Measurements from ENCODE around the gene ZNF804A.
A peak's percentile ranks its signal among the peaks of the same experiment; 100 is the strongest.

Gene ZNF804A

DNA sequence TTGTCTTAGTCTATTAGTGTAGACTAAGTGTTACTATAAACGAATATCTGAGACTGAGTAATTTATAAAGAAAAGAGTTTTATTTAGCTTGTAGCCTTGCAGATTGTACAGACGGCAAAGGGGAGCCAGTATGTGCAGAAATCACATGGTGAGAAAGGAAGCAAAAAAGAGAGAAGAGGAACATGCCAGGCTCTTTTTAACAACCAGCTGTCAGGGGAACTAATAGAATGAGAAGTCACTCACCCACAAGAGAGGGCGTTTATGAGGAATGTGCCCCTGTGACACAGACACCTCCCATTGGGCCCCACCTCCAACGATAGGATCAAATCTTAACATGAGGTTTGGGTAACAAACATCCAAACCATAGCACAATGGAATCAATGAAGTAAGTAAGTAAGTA is 20.6 kb upstream of the ZNF804A start:
- in situ Hi-C loops (cut with HindIII; ENCODE audit: low sequenced_read_pairs) = no loop called here
- no peak for DNase-seq (ENCODE audit: low read depth)
- TF ChIP-seq, protein P1, sequence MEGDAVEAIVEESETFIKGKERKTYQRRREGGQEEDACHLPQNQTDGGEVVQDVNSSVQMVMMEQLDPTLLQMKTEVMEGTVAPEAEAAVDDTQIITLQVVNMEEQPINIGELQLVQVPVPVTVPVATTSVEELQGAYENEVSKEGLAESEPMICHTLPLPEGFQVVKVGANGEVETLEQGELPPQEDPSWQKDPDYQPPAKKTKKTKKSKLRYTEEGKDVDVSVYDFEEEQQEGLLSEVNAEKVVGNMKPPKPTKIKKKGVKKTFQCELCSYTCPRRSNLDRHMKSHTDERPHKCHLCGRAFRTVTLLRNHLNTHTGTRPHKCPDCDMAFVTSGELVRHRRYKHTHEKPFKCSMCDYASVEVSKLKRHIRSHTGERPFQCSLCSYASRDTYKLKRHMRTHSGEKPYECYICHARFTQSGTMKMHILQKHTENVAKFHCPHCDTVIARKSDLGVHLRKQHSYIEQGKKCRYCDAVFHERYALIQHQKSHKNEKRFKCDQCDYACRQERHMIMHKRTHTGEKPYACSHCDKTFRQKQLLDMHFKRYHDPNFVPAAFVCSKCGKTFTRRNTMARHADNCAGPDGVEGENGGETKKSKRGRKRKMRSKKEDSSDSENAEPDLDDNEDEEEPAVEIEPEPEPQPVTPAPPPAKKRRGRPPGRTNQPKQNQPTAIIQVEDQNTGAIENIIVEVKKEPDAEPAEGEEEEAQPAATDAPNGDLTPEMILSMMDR (IDR thresholded peaks at IDR 0.05; ENCODE audit: low read depth, low read length, missing control alignments) = no peak
- H3K4me3 ChIP-seq (ENCODE audit: low read depth, low read length) = no peak overlapping the region

DNA sequence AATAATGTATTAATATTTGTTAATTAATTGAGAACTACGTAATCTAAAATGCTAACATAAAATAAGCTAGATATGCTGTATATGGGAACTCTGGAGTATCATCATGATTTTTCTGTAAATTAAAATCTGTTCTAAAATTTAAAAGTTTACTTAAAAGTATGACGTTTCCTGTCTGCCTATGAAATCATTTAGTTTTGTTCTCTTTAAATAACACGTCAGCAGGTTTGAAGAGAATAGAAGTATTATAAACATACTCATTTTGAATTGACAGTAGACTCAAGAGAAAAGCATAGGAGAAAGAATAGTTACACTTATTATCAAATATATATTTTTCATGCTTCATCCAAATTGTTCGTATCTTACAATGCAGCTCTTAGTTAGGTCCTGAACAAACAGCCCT is 19.1 kb upstream of the ZNF804A start:
- in situ Hi-C loops (cut with HindIII; ENCODE audit: low sequenced_read_pairs) = no loop called here
- no peak for DNase-seq (ENCODE audit: low read depth)
- H3K4me3 ChIP-seq (ENCODE audit: low read depth, low read length) = no peak overlapping the region
- TF ChIP-seq, protein P1 (IDR thresholded peaks at IDR 0.05; ENCODE audit: low read depth, low read length, missing control alignments) = no peak

DNA sequence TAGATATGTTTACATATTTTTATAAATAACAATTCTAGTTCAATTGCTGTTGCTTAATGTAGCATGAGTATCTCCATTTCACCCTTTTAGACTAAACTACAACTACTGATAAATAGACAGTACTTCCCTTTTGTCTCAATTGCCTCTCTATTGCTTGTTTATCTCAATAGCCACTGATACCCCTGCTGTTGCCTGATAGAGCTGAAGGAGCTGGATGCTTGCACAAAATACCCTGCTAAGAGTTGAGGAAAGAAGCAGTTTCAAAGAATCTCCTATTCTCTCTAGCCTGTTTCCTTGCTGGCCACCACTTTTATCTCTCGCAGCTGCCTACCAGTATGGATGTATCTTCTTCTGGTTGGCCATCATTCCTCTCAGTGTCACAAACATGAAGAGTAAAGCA is 16.9 kb upstream of the ZNF804A start:
- no peak for DNase-seq (ENCODE audit: low read depth)
- TF ChIP-seq, protein P1 (IDR thresholded peaks at IDR 0.05; ENCODE audit: low read depth, low read length, missing control alignments) = no peak
- in situ Hi-C loops (cut with HindIII; ENCODE audit: low sequenced_read_pairs) = no loop called here
- H3K4me3 ChIP-seq (ENCODE audit: low read depth, low read length) = no peak overlapping the region

DNA sequence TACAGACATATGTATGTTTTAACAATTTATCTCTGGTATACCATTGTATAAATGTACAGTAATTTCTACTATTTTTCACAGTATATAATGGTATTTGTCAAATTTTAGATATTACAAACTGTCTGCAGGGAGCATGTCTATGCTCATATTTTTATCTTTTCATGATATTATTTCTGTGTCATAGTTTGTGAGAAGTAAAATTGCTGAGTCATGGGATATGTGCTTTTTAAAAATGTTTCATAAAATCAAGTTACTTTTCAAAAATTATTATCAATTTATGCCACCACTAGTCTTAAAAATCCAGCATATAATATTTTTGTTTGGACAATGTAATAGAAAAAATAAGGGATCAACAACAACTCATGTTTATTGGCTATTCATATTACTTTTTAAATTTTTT is 9.1 kb upstream of the ZNF804A start:
- in situ Hi-C loops (cut with HindIII; ENCODE audit: low sequenced_read_pairs) = no loop called here
- TF ChIP-seq, protein P1 (IDR thresholded peaks at IDR 0.05; ENCODE audit: low read depth, low read length, missing control alignments) = no peak
- DNase-seq (ENCODE audit: low read depth) = no peak
- no peak overlapping the region for H3K4me3 ChIP-seq (ENCODE audit: low read depth, low read length)

DNA sequence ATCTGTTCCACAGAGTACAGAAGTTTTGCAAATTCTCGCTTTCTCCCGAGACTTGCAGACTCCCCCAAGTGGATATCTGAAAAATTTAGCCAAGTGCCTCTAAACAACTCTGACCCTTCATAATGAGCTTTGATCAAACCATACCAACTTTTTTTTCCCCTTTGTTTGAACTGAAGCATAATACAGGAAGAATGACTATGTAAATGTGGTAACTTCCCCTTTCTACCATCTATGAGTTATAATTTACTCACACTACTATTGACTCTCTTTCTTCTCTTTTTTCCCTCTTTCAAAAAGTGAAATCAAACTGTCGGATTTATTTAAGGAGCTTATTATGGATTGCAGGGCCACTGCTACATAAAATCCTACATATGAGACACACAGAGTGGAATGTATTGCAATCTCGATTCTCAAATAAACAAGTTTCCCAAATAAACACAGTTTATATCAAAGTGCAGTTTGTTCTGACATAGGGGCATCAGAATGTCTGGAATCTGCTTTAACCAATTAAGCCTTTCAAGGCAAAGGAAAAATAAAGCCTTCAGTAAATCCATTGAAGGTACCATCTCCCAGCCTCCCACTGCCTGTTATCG is 1.4 kb upstream of the ZNF804A start:
- H3K4me3 ChIP-seq (ENCODE audit: low read depth, low read length) = peak overlapping the region; percentile 69
- no peak for DNase-seq (ENCODE audit: low read depth)
- in situ Hi-C loops (cut with HindIII; ENCODE audit: low sequenced_read_pairs) = no loop called here
- TF ChIP-seq, protein P1 (IDR thresholded peaks at IDR 0.05; ENCODE audit: low read depth, low read length, missing control alignments) = peak; percentile 36

DNA sequence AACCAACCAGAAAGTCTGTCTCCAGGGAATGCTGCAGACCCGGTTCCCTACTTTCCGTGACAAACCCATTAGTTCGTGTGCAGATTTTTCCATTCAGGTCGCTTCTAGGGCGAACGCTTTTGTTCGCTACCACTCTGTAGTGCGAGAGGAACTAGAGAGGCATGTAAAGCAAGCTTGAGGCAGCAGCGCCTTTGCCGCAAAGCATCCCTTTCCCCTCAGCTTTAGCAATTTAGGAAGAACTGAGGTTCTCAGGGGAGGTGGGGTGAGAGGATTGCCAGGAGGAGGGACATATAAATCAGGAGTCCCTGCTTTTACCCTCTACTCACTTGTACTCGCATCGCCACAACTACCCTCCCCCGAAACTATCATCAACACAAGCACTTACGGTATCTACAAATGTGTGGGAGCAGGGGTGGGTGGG is 748 bp upstream of the ZNF804A start:
- TF ChIP-seq, protein P1 (IDR thresholded peaks at IDR 0.05; ENCODE audit: low read depth, low read length, missing control alignments) = no peak
- peak overlapping the region; percentile 69 for H3K4me3 ChIP-seq (ENCODE audit: low read depth, low read length)
- peak; percentile 42 for DNase-seq (ENCODE audit: low read depth)
- in situ Hi-C loops (cut with HindIII; ENCODE audit: low sequenced_read_pairs) = no loop called here

DNA sequence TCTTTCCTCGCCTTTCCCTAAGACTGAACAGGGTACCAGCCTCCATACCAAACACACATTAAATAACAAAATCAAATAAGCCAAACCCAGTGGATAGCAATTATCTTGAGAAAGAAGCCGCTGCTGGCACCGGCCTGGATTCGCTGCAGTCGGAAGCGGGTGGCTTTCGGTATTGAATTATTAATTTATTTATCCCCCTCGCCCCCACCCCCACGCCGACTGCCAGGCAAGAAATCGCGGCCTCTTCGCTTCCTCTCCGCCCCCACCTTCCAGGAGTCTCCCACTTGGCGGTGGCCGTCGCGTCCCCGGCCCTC is 370 bp upstream of the ZNF804A start:
- peak overlapping the region; percentile 69 for H3K4me3 ChIP-seq (ENCODE audit: low read depth, low read length)
- TF ChIP-seq, protein P1 (IDR thresholded peaks at IDR 0.05; ENCODE audit: low read depth, low read length, missing control alignments) = no peak
- in situ Hi-C loops (cut with HindIII; ENCODE audit: low sequenced_read_pairs) = no loop called here
- no peak for DNase-seq (ENCODE audit: low read depth)

Measured in astrocyte of the cerebellum (primary cell).